GM08714 (cell line): ENCODE results near the gene POMGNT2.

Experiments
- H3K4me3 ChIP-seq: fragments of 200-500 bp; sonication (Bioruptor generic); 2 replicates; pipeline ENCODE4 v1.5.1; 2014; ENCODE audit warnings: mild to moderate bottlenecking, low read length, inconsistent platforms
- ZNF274 ChIP-seq: IDR thresholded peaks from 2 replicates; pipeline ENCODE4 v1.6.1; 2012; ENCODE audit warnings: mild to moderate bottlenecking, low read depth, low read length

POMGNT2 gene

GRCh38 chr3:43093974-43094373 is 11.9 kb downstream of the POMGNT2 start:
- no peak for TF ChIP-seq ZNF274
- H3K4me3 ChIP-seq = no peak overlapping the region

GRCh38 chr3:43093006-43093405 is 12.9 kb downstream of the POMGNT2 start:
- no peak overlapping the region for H3K4me3 ChIP-seq
- no peak for TF ChIP-seq ZNF274

- H3K4me3 ChIP-seq = no peak overlapping the region
- TF ChIP-seq ZNF274 = no peak
Observed at GRCh38 chr3:43091481-43091880, 14.4 kb downstream of the POMGNT2 start.

- H3K4me3 ChIP-seq = no peak overlapping the region
- TF ChIP-seq ZNF274 = no peak
Observed at GRCh38 chr3:43090238-43090637, 15.6 kb downstream of the POMGNT2 start.

- no peak overlapping the region for H3K4me3 ChIP-seq
- TF ChIP-seq ZNF274 = no peak
Observed at GRCh38 chr3:43089081-43089480, 16.8 kb downstream of the POMGNT2 start.

- H3K4me3 ChIP-seq = no peak overlapping the region
- no peak for TF ChIP-seq ZNF274
Observed at GRCh38 chr3:43087249-43087776, 18.6 kb downstream of the POMGNT2 start.

GRCh38 chr3:43086460-43087165 is 19.3 kb downstream of the POMGNT2 start:
- no peak overlapping the region for H3K4me3 ChIP-seq
- TF ChIP-seq ZNF274 = no peak

- no peak for TF ChIP-seq ZNF274
- no peak overlapping the region for H3K4me3 ChIP-seq
Observed at GRCh38 chr3:43082457-43082856, 23.4 kb downstream of the POMGNT2 start.

- no peak for TF ChIP-seq ZNF274
Observed at GRCh38 chr3:43081796-43082195, 24.1 kb downstream of the POMGNT2 start.

GRCh38 chr3:43080726-43081568 is 24.9 kb downstream of the POMGNT2 start:
- no peak overlapping the region for H3K4me3 ChIP-seq
- no peak for TF ChIP-seq ZNF274

More at GRCh38 chr3:43081796-43082195, 24.1 kb downstream of the POMGNT2 start:
- H3K4me3 ChIP-seq = no peak overlapping the region

- H3K4me3 ChIP-seq = no peak overlapping the region
- TF ChIP-seq ZNF274 = no peak
Observed at GRCh38 chr3:43079536-43080332, 26.1 kb downstream of the POMGNT2 start.

- no peak for TF ChIP-seq ZNF274
- no peak overlapping the region for H3K4me3 ChIP-seq
Observed at GRCh38 chr3:43077707-43078106, 28.2 kb downstream of the POMGNT2 start.

GRCh38 chr3:43077261-43077660 is 28.6 kb downstream of the POMGNT2 start:
- TF ChIP-seq ZNF274 = no peak
- H3K4me3 ChIP-seq = no peak overlapping the region

GRCh38 chr3:43076857-43077256 is 29.0 kb downstream of the POMGNT2 start:
- no peak for TF ChIP-seq ZNF274
- no peak overlapping the region for H3K4me3 ChIP-seq
